MM.1S (cell line): ENCODE measurements around the gene LDLRAD4.

ENCODE experiments used
- CTCF ChIP-seq: fragments of 300-600 bp; sonication (generic); IDR thresholded peaks from 2 replicates; pipeline ENCODE4 v1.5.1; 2016; ENCODE audit warnings: antibody characterized with exemption, low read length, mixed read lengths
- EZH2 ChIP-seq: fragments of 300-600 bp; sonication (generic); optimal IDR thresholded peaks from 2 replicates; pipeline ENCODE3; 2017; ENCODE audit warnings: low read depth, mild to moderate bottlenecking, antibody characterized with exemption, low read length, mixed read lengths
- EZH2phosphoT487 ChIP-seq: fragments of 300-600 bp; sonication (generic); IDR thresholded peaks from 2 replicates; pipeline ENCODE4 v1.6.1; 2018; ENCODE audit warnings: antibody characterized with exemption, low read length

GRCh38 chr18:13379930-13380690, 161.6 kb downstream of the LDLRAD4 start:
- TF ChIP-seq CTCF = no peak
- TF ChIP-seq EZH2 = no peak
- no peak for TF ChIP-seq EZH2phosphoT487
